Measurements from ENCODE around the gene NCAPG. TPM values are rescaled to one million over a fixed set of nuclear protein-coding genes. Genes with fewer than 3 reads are reported as not detected.

The NCAPG gene
- total RNA-seq, 4 donors from 2014 or later = 0.17 to 0.98 (median 0.71) TPM; not detected in 1

- H3K4me1 ChIP-seq = peaks cover 0 to under 1% (median 0%) of the 10 kb centered on the region in 4 donors
- H3K9me3 ChIP-seq = no peaks in the 10 kb centered on the region
- 93% methylated on average over 5 of the region's 5 CpGs for WGBS
- no peaks in the 10 kb centered on the region for H3K27me3 ChIP-seq
- TF ChIP-seq POLR2AphosphoS5 (IDR thresholded peaks at IDR 0.05) (no peak), CTCF (IDR thresholded peaks at IDR 0.05) (no peak), EP300 (IDR thresholded peaks at IDR 0.05) (no peak), POLR2A (IDR thresholded peaks at IDR 0.05; ENCODE audit: low read depth) (no peak)
- H3K4me3 ChIP-seq = no peak overlapping the region
- no peak overlapping the region for H3K27ac ChIP-seq (replicated peaks in 1 of 4)
- DNase-seq (ENCODE audit: extremely low spot score) = no peak
- H3K36me3 ChIP-seq = peaks cover 0 to 6% (median 0%) of the 10 kb centered on the region in 4 donors
- intact Hi-C loops (cut with DNase I) = no loop called here
Observed at GRCh38 chr4:17787315-17787714, 23.5 kb upstream of the NCAPG start.

GRCh38 chr4:17788956-17789355 is 21.8 kb upstream of the NCAPG start:
- Histone ChIP-seq H3K36me3 (peaks cover 0 to 6% (median 0%) of the 10 kb centered on the region in 4 donors), H3K4me3 (no peak overlapping the region), H3K9me3 (no peaks in the 10 kb centered on the region), H3K4me1 (no peaks in the 10 kb centered on the region), H3K27me3 (no peaks in the 10 kb centered on the region), H3K27ac (replicated peaks in 1 of 4) (no peak overlapping the region)
- peak; percentile 12 for DNase-seq (ENCODE audit: extremely low spot score)
- intact Hi-C loops (cut with DNase I) = no loop called here
- TF ChIP-seq POLR2A (IDR thresholded peaks at IDR 0.05; ENCODE audit: low read depth) (no peak), EP300 (IDR thresholded peaks at IDR 0.05) (no peak), CTCF (IDR thresholded peaks at IDR 0.05) (no peak), POLR2AphosphoS5 (IDR thresholded peaks at IDR 0.05) (no peak)

- H3K9me3 ChIP-seq = no peaks in the 10 kb centered on the region
- DNase-seq (ENCODE audit: extremely low spot score) = no peak
- intact Hi-C loops (cut with DNase I) = no loop called here
- H3K36me3 ChIP-seq = peaks cover 0 to 9% (median 3%) of the 10 kb centered on the region in 4 donors
- 76% methylated on average over 1 of the region's 1 CpG for WGBS
- TF ChIP-seq CTCF (IDR thresholded peaks at IDR 0.05) (no peak), EP300 (IDR thresholded peaks at IDR 0.05) (no peak), POLR2A (IDR thresholded peaks at IDR 0.05; ENCODE audit: low read depth) (no peak), POLR2AphosphoS5 (IDR thresholded peaks at IDR 0.05) (no peak)
- H3K27me3 ChIP-seq = no peaks in the 10 kb centered on the region
- H3K4me1 ChIP-seq = no peaks in the 10 kb centered on the region
- no peak overlapping the region for H3K4me3 ChIP-seq
- no peak overlapping the region for H3K27ac ChIP-seq (replicated peaks in 1 of 4)
Observed at GRCh38 chr4:17794730-17795129, 16.0 kb upstream of the NCAPG start.

- no peak for DNase-seq (ENCODE audit: extremely low spot score)
- intact Hi-C loops (cut with DNase I) = no loop called here
- Histone ChIP-seq H3K27me3 (no peaks in the 10 kb centered on the region), H3K27ac (replicated peaks in 1 of 4) (no peak overlapping the region), H3K4me3 (no peak overlapping the region), H3K4me1 (no peaks in the 10 kb centered on the region), H3K36me3 (peaks cover 1 to 26% (median 8%) of the 10 kb centered on the region in 4 donors), H3K9me3 (no peaks in the 10 kb centered on the region)
- TF ChIP-seq POLR2A (IDR thresholded peaks at IDR 0.05; ENCODE audit: low read depth) (no peak), POLR2AphosphoS5 (IDR thresholded peaks at IDR 0.05) (no peak), EP300 (IDR thresholded peaks at IDR 0.05) (no peak), CTCF (IDR thresholded peaks at IDR 0.05) (no peak)
- WGBS = 96% methylated on average over 1 of the region's 1 CpG
Observed at GRCh38 chr4:17797808-17798207, 13.0 kb upstream of the NCAPG start.

GRCh38 chr4:17805580-17806155 is 5.1 kb upstream of the NCAPG start:
- intact Hi-C loops (cut with DNase I) = no loop called here
- Histone ChIP-seq H3K9me3 (no peaks in the 10 kb centered on the region), H3K4me3 (no peak overlapping the region), H3K4me1 (peaks cover 29 to 44% (median 40%) of the 10 kb centered on the region in 4 donors), H3K36me3 (peaks cover 19 to 40% (median 23%) of the 10 kb centered on the region in 4 donors), H3K27ac (replicated peaks in 1 of 4) (no peak overlapping the region), H3K27me3 (no peaks in the 10 kb centered on the region)
- TF ChIP-seq POLR2A (IDR thresholded peaks at IDR 0.05; ENCODE audit: low read depth) = no peak
- no peak for TF ChIP-seq POLR2AphosphoS5 (IDR thresholded peaks at IDR 0.05)
- no peak for TF ChIP-seq EP300 (IDR thresholded peaks at IDR 0.05)
- TF ChIP-seq CTCF (IDR thresholded peaks at IDR 0.05) = no peak
- DNase-seq (ENCODE audit: extremely low spot score) = no peak
- WGBS = 86% methylated on average over 3 of the region's 3 CpGs
